Neural cell (in vitro differentiated cells): ENCODE measurements around the gene SELP. TPM values are rescaled to one million over a fixed set of nuclear protein-coding genes. Genes with fewer than 3 reads are reported as not detected.

Experiments used
- H2AFZ ChIP-seq: fragments of 200-600, 300-800 bp; sonication (generic), shearing (Covaris generic); 2 replicates; pipeline ENCODE4 v1.6.0; 2014; ENCODE audit warnings: low read depth, mild to moderate bottlenecking, antibody characterized with exemption, low read length, moderate library complexity
- H3F3A ChIP-seq: fragments of 200-600 bp; shearing (Covaris generic); 2 replicates; pipeline ENCODE4 v1.6.1; 2016; ENCODE audit warnings: mild to moderate bottlenecking, moderate library complexity, mixed read lengths, antibody characterized with exemption, low read length; ENCODE audit not compliant: insufficient read depth, poor library complexity, severe bottlenecking
- H3K27ac ChIP-seq: fragments of 200-600, 300-800 bp; sonication (generic), shearing (Covaris generic); 2 replicates; pipeline ENCODE4 v1.5.1; 2014; ENCODE audit warnings: mild to moderate bottlenecking, low read length, moderate library complexity
- H3K27me3 ChIP-seq: fragments of 300-800, 200-600 bp; sonication (generic), shearing (Covaris generic); 2 replicates; pipeline ENCODE4 v1.6.0; 2014; ENCODE audit warnings: mild to moderate bottlenecking, low read depth, low read length, moderate library complexity; ENCODE audit not compliant: insufficient read depth
- H3K36me3 ChIP-seq: fragments of 300-800, 200-600 bp; sonication (generic), shearing (Covaris generic); 2 replicates; pipeline ENCODE4 v1.5.1; 2014; ENCODE audit warnings: mild to moderate bottlenecking, antibody characterized with exemption, low read length, moderate library complexity; ENCODE audit not compliant: insufficient read depth
- H3K4me2 ChIP-seq: fragments of 300-800, 200-600 bp; sonication (generic), shearing (Covaris generic); 2 replicates; pipeline ENCODE4 v1.6.0; 2014; ENCODE audit warnings: mild to moderate bottlenecking, low read length
- H3K4me3 ChIP-seq: fragments of 300-800, 200-600 bp; sonication (generic), shearing (Covaris generic); 2 replicates; pipeline ENCODE4 v1.5.1; 2014; ENCODE audit warnings: mild to moderate bottlenecking, low read length, moderate library complexity
- H3K79me2 ChIP-seq: fragments of 200-600 bp; shearing (Covaris generic); replicated peaks from 2 replicates; pipeline ENCODE4 v1.6.0; 2014; ENCODE audit warnings: mild to moderate bottlenecking, low read length, moderate library complexity; ENCODE audit not compliant: insufficient read depth
- H3K9ac ChIP-seq: fragments of 300-800, 200-600 bp; sonication (generic), shearing (Covaris generic); 2 replicates; pipeline ENCODE4 v1.6.1; 2016; ENCODE audit warnings: mild to moderate bottlenecking, low read length, mixed read lengths
- H3K9me2 ChIP-seq: fragments of 200-600 bp; shearing (Covaris generic); 2 replicates; pipeline ENCODE4 v1.6.1; 2016; ENCODE audit warnings: mild to moderate bottlenecking, low read length, mixed read lengths; ENCODE audit not compliant: insufficient read depth
- H3K9me3 ChIP-seq: fragments of 200-600, 300-800 bp; sonication (generic), shearing (Covaris generic); 2 replicates; pipeline ENCODE4 v1.6.1; 2016; ENCODE audit warnings: mild to moderate bottlenecking, mixed run types, low read length, moderate library complexity, mixed read lengths
- H4K20me1 ChIP-seq: fragments of 200-600 bp; shearing (Covaris generic); 2 replicates; pipeline ENCODE4 v1.6.1; 2016; ENCODE audit warnings: mild to moderate bottlenecking, mixed run types; ENCODE audit not compliant: insufficient read depth
- EP300 ChIP-seq: fragments of 450-650 bp; conservative IDR thresholded peaks from 2 replicates; pipeline ENCODE4 v1.6.1; 2014; ENCODE audit warnings: antibody characterized with exemption, mild to moderate bottlenecking, moderate library complexity; ENCODE audit not compliant: poor library complexity, severe bottlenecking
- EZH2 ChIP-seq: fragments of 200-600, 300-800 bp; shearing (Covaris generic), sonication (generic); IDR thresholded peaks from 2 replicates; pipeline ENCODE4 v1.6.1; 2014; ENCODE audit warnings: antibody characterized with exemption, low read length, borderline replicate concordance, mild to moderate bottlenecking; ENCODE audit not compliant: insufficient read depth, poor library complexity, severe bottlenecking
- MXI1 ChIP-seq: fragments of 450-650 bp; conservative IDR thresholded peaks from 2 replicates; pipeline ENCODE4 v1.6.1; 2014; ENCODE audit warnings: antibody characterized with exemption, mild to moderate bottlenecking; ENCODE audit not compliant: poor library complexity, severe bottlenecking
- POLR2AphosphoS5 ChIP-seq: IDR thresholded peaks from 2 replicates; pipeline ENCODE4 v1.6.1; 2012
- RAD21 ChIP-seq: fragments of 450-650 bp; conservative IDR thresholded peaks from 2 replicates; pipeline ENCODE4 v1.6.1; 2014; ENCODE audit warnings: antibody characterized with exemption, mild to moderate bottlenecking, moderate library complexity
- SMC3 ChIP-seq: fragments of 450-650 bp; conservative IDR thresholded peaks from 2 replicates; pipeline ENCODE4 v1.6.1; 2014; ENCODE audit warnings: antibody characterized with exemption, mild to moderate bottlenecking, moderate library complexity; ENCODE audit not compliant: poor library complexity
- TAF1 ChIP-seq: IDR thresholded peaks from 2 replicates; pipeline ENCODE4 v1.6.1; 2012; ENCODE audit warnings: low read depth
- polyA plus RNA-seq: library from polyadenylated mRNA; depleted of rRNA; stranded (reverse); fragments of >200 nt; gene quantifications from 2 replicates; pipeline ENCODE4 v1.2.3, GENCODE V29; 2014
- TF ChIP-seq, protein P1 (sequence below): IDR thresholded peaks from 2 replicates; pipeline ENCODE4 v1.6.1; 2012; ENCODE audit warnings: borderline replicate concordance
- TF ChIP-seq, protein P2 (sequence below): fragments of 450-650 bp; IDR thresholded peaks from 2 replicates; pipeline ENCODE4 v1.5.1; 2014; ENCODE audit warnings: antibody characterized with exemption, mild to moderate bottlenecking, moderate library complexity; ENCODE audit not compliant: poor library complexity, severe bottlenecking

SELP gene
- polyA plus RNA-seq, 1 donor from 2014 or later, result not detected

- Histone ChIP-seq H2AFZ (no peak overlapping the region), H4K20me1 (no peaks in the 10 kb centered on the region), H3K27me3 (no peaks in the 10 kb centered on the region), H3K4me3 (no peak overlapping the region), H3K4me2 (no peak overlapping the region), H3F3A (no peaks in the 10 kb centered on the region), H3K9me2 (no peaks in the 10 kb centered on the region), H3K27ac (no peak overlapping the region), H3K79me2 (no peaks in the 10 kb centered on the region), H3K9me3 (peaks cover 6% of the 10 kb centered on the region), H3K9ac (no peak overlapping the region), H3K36me3 (no peaks in the 10 kb centered on the region)
- TF ChIP-seq TAF1 (no peak), RAD21 (no peak), MXI1 (no peak), SMC3 (no peak), EZH2 (no peak), EP300 (no peak), POLR2AphosphoS5 (no peak)
- TF ChIP-seq, protein P1, sequence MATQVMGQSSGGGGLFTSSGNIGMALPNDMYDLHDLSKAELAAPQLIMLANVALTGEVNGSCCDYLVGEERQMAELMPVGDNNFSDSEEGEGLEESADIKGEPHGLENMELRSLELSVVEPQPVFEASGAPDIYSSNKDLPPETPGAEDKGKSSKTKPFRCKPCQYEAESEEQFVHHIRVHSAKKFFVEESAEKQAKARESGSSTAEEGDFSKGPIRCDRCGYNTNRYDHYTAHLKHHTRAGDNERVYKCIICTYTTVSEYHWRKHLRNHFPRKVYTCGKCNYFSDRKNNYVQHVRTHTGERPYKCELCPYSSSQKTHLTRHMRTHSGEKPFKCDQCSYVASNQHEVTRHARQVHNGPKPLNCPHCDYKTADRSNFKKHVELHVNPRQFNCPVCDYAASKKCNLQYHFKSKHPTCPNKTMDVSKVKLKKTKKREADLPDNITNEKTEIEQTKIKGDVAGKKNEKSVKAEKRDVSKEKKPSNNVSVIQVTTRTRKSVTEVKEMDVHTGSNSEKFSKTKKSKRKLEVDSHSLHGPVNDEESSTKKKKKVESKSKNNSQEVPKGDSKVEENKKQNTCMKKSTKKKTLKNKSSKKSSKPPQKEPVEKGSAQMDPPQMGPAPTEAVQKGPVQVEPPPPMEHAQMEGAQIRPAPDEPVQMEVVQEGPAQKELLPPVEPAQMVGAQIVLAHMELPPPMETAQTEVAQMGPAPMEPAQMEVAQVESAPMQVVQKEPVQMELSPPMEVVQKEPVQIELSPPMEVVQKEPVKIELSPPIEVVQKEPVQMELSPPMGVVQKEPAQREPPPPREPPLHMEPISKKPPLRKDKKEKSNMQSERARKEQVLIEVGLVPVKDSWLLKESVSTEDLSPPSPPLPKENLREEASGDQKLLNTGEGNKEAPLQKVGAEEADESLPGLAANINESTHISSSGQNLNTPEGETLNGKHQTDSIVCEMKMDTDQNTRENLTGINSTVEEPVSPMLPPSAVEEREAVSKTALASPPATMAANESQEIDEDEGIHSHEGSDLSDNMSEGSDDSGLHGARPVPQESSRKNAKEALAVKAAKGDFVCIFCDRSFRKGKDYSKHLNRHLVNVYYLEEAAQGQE, result no peak
- TF ChIP-seq, protein P2, sequence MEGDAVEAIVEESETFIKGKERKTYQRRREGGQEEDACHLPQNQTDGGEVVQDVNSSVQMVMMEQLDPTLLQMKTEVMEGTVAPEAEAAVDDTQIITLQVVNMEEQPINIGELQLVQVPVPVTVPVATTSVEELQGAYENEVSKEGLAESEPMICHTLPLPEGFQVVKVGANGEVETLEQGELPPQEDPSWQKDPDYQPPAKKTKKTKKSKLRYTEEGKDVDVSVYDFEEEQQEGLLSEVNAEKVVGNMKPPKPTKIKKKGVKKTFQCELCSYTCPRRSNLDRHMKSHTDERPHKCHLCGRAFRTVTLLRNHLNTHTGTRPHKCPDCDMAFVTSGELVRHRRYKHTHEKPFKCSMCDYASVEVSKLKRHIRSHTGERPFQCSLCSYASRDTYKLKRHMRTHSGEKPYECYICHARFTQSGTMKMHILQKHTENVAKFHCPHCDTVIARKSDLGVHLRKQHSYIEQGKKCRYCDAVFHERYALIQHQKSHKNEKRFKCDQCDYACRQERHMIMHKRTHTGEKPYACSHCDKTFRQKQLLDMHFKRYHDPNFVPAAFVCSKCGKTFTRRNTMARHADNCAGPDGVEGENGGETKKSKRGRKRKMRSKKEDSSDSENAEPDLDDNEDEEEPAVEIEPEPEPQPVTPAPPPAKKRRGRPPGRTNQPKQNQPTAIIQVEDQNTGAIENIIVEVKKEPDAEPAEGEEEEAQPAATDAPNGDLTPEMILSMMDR, result no peak
Measured at GRCh38 chr1:169634877-169635276, 5.0 kb upstream of the SELP start.

DNA sequence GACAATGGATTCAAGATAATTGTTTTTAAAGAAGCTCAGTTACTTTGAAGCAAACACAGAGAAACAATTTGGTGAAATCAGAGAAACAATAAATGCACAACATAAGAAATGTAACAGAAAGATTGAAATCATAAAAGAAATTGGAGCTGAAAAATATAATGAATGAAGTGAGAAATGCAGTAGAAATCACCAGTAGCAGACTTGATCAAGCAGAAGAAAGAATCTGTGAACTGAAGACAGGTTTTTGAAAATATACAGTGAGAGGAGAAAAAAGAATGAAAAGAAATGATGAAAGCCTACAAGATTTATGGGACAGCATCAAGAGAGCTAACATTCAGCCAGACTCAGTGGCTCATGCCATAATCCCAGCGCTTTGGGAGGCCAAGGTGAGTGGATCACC lies 4.2 kb upstream of the SELP start:
- no peaks in the 10 kb centered on the region for H3K9me2 ChIP-seq
- H3K4me3 ChIP-seq, result no peak overlapping the region
- no peaks in the 10 kb centered on the region for H3K79me2 ChIP-seq
- no peaks in the 10 kb centered on the region for H4K20me1 ChIP-seq
- H3K9ac ChIP-seq, result no peak overlapping the region
- no peaks in the 10 kb centered on the region for H3K36me3 ChIP-seq
- TF ChIP-seq EP300 (no peak), RAD21 (no peak)
- peaks cover 6% of the 10 kb centered on the region for H3K9me3 ChIP-seq
- H3F3A ChIP-seq, result no peaks in the 10 kb centered on the region
- H3K27ac ChIP-seq, result no peak overlapping the region
- H2AFZ ChIP-seq, result no peak overlapping the region
- H3K4me2 ChIP-seq, result no peak overlapping the region
- H3K27me3 ChIP-seq, result no peaks in the 10 kb centered on the region

GRCh38 chr1:169631249-169631648 lies 1.3 kb upstream of the SELP start:
- Histone ChIP-seq H3K4me3 (no peak overlapping the region), H3K9me3 (peaks cover 6% of the 10 kb centered on the region), H3F3A (no peaks in the 10 kb centered on the region), H3K27me3 (no peaks in the 10 kb centered on the region), H3K9me2 (no peaks in the 10 kb centered on the region), H3K9ac (no peak overlapping the region), H3K27ac (no peak overlapping the region), H3K36me3 (no peaks in the 10 kb centered on the region), H2AFZ (no peak overlapping the region), H3K4me2 (no peak overlapping the region), H3K79me2 (no peaks in the 10 kb centered on the region), H4K20me1 (no peaks in the 10 kb centered on the region)
- no peak for TF ChIP-seq MXI1
- TF ChIP-seq, protein P1, result no peak
- no peak for TF ChIP-seq EP300
- TF ChIP-seq RAD21, result no peak
- no peak for TF ChIP-seq SMC3
- TF ChIP-seq, protein P2, result no peak
- no peak for TF ChIP-seq TAF1
- TF ChIP-seq POLR2AphosphoS5, result no peak
- TF ChIP-seq EZH2, result no peak
